Measurements from ENCODE around the gene SRC.

SRC gene

DNA sequence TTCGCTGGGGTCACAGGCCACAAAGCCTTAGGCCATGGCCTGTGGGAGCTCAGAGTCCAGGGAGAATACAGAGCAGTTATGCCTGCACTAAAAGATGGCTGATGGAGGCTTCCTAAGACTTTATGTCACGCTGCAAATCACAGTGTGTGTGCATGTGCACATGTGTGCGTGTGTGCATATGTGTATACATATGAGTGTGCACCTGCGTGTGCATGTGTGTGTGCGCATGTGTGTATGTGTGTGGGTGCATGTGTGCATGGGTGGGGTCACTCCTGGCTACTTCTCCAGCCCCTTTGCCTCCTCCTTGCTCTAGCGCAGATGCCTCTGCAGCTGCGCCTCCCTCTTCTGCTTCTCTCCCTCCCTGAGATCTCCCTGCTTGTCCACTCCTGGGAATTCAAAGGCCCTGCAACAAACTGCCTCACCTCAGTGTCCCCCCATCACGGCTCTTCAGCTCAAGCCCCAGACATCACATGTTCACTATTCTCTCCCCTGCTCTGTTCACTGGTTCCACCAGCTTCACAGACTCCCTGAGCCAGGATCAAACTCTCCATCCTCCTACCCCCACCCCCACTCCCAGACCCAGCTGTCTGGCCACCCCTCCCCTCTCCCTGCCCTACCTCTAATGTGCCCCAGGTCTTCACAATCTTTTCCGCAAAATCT, 90.7 kb downstream of the SRC start:
- DNase-seq: no peak

DNA sequence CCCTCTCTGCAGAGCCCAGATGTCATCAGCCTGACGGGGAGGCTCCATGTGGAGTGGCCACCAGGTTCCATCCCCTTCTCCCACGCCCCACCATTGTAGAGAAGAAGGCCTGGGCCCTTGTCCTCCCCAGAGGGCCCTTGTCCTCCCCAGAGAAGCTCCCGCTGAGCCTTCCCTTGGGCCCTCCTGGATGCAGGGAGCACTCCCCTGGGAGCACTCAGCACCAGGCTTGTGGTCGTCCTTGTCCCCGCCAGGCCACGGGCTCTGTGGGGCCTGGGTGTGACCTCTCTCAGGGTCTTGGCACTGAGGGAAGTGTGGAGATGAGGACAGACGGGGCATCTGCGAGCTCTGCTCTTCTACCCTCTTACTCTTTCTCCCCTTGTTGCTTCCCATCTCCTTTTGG, 91.7 kb downstream of the SRC start:
- DNase-seq: no peak

DNA sequence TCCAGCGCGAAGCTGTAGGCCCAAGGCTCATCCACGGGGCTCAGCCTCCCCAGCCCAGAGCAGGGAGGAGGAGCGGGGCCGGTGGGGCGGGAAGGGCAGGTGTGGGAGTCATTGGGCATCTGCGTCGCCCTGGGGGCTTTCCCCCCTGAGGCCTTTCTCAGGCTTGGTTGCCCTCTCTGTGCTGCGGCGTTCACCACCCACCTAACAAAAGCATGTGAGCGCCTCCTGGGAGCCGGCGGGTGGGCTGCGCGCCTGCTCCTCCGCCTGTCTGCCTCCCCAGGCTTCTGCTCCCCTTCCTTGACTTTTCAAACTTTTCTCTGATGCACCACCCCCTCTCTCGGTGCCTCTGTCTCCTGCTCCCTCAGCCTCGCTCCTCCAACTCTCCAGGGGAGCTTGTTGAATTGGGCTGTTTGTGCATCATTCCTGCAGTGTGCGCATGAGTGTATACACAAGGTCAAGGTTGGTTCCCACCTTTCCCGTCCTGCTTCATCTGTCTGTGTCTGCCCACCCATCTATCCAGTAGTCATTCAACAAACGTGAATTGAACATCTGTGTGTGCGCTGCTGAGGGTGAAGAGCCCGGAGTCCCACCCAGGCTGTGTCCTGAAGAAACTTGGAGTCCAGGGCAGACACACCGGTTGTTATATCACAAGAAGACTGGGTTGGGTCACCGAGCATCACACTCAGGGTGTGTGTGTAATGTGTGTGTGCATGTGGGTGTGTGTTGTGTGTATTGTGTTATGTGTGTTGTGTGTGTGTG, 92.7 kb downstream of the SRC start:
- DNase-seq: no peak

DNA sequence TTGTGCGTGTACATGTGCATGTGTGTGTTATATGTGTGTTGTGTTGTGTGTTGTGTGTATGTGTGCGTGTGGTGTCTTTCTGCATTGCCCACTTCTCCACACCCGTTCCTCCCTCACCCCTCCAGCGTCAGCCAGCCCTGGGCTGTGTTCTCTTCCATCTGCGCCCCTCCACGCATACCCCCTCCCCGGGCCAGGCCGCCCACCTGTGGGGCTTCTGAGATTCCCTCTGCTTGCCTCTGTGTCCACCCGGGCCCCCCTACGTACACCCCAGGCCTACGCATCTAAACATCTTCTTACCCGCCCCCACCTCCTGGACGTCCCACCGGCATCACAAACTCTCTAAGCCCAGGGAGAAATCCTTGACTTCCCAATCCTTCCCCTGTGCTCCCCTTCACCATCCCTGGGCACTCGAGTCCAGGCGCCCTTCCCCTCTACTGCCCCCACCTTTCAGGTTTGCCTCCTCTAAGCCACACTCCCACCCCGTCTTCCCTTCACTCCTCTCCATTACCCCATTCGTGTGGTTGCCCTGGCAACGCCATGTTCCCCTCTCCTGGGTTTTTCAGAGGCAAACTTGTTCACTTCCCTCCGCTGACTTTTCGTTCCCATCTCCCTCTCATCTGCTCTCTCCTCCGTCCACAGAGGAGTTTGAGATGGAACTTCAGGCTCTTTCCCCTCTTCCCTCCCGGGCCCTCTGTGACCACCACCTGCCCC, 93.4 kb downstream of the SRC start:
- DNase-seq: no peak

DNA sequence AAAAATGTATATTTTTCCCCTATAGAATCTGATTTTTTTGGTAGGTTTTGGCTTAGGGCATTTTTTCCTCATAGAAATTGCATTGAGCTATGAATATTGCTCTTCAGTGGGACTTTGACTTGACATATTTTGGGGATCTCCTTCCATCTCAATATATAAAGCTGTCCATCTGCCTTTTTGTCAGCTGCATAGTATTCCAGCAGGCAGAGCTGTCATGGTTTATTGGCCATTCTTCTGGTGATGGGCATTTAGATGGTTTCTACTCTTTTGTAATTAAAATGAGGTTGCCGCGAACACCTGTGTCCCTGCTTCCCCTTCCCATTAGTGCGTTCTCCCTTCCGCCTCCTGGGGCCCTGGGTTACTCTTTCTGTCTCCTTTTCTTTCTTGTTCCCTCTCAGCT, 95.1 kb downstream of the SRC start:
- DNase-seq: no peak

DNA sequence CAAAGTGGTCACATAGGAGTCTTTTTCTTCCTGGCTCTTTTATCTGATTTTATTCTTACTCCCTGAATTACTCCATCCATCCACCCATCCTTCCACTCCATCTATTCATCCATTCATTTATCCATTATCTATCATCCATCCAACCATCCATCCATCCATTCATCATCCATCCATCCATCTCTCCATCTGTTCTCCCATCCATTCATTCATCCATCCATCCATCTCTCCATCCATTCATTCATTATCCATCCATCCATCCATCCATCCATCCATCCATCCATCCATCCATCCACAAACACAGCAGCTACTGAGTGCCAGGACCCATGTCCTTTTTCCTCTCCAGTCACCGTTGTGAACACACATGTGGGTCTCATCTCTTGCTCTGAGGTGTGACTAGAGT, 96.6 kb downstream of the SRC start:
- DNase-seq: no peak

DNA sequence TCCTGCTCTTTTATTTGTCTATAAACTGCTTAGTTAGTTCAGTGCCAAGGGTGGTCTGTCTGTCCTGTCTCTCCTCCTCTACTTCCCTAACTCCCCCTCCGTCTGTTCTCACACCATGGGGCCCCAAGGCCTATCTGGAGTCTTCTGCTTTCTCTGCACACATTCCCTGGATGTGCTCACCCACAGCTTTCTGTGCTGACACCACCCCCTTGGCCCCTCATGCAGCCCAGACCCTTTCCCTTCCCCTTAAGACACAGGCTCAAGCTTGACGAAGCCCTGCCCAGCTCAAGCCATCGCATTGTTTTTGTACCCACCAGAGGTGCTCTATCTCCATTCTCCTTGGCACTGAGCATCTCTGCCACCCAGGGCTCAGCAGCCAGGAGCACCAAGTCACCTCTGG, 97.0 kb downstream of the SRC start:
- DNase-seq: no peak

DNA sequence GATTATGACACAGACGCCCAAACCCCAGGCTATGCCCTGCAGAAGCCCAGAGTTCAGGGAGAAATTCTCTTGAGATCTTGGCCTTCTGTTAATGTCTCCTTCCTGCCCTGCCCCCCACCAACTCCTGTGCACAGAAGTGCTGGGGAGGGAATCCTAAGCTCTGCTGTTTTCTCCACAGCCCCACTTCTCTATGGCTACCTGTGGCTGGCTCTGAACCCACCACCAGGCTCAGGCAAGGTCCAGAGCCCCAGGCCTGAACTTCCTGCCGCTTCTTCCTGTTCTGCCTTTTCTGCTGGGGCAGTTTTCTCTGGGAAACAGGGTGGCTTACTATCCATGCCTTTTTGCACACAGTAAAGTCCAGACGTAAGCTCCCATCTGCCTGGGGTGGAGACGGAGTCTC, 97.7 kb downstream of the SRC start:
- DNase-seq: no peak

DNA sequence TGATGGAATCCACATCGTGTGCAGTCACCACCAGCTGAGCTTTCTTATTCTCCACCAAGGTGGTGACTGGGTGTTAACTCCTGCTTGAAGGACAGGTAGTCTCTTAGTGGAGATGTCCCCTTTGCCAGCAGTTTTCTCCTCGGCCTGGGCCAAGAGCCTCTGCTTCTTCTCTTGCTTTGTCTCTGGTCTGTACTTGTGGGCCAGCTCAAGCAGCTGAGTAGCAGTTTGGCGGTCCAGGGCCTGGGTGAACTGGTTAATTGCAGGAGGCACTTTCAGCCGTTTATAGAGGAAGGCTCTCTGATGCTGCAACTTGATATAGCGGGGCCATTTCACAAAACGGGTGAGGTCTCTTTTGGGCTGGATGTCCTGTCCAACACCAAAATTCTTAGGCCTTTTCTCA, 99.1 kb downstream of the SRC start:
- no peak for DNase-seq

DNA sequence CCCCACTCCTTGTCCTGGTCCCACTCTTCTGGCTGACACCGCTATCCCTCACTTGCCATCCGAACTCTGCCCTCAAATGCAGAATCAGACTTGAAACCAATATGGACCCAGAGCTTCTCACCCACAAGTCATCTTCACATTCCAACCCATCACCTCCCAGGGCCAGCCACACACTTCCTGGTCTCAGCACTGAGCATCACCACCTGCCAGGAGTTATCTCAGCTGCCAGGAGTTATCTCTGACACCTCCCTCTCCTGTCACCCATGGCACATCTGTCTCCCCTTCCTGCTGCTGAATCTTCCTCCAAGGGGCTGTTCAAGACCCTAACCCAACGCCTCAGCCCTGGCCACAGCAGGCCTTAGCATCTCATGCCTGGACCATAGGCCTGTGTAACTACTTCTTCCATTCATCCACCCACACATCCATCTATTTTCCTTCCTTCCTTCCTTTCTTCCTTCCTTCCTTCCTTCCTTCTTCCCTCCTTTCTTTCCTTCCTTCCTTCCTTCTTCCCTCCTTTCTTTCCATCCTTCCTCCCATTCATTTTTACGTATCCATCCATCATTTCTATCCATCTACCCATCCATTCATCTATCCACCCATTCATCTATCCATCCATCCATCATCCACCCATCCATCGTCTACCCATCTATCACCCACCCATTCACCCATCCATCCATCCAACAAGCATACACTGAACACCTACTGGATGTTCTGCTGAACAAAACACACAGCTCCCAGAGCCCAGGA, 100.5 kb downstream of the SRC start:
- no peak for DNase-seq

DNA sequence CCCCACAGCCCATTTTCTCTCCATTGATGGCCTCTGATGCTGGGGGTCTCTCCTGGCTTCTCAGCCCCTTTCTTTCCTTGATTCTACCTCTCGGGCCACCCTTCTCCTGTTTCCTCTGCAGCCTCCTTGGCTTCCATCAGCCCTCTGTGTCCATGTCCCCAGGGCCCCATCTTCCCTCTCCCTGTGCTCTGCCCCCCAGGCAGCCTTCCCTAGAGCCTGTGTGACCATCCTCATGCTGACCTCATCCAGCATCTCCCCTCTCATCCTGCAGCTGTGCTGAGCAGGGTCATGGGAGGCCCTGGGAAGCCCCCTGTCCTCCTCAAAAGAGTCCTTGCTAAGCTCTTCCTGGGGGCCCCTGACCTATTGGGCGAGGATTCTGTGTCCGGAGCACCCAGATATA, 101.7 kb downstream of the SRC start:
- no peak for DNase-seq

DNA sequence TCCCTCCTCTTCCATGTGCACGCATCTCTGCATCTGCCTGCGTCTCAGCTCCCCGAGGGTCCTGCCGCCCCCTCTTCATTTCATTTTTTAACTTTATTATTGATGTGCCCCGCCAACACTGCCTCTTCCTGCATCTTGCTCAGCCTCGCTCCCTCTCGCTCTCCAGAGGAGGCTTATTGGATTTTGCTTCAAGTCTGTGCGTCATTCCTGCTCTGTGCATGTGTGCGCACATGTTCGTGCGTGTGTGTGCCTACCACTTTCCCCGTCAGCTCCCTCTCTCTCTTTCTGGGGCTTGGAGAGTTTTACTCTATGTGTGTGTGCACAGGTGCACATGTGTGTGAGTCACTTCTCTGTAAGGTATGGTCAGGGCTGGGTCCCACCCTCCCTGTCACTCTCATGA, 103.3 kb downstream of the SRC start:
- no peak for DNase-seq

DNA sequence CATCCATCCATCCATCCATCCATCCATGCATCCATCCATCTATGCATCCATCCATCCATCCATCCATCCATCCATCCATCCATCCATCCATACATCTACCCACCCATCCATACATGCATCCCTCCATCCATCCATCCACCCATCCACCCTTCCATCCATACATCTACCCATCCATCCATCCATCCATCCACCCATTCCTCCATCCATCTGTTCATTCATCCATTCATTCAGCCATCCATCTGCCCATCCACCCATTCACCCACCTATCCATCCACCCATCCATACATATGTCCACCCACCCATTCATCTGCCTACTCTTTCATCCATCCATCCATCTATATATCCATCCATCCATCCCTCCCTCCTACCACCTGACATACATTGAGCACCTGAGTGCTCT, 104.4 kb downstream of the SRC start:
- DNase-seq: no peak

DNA sequence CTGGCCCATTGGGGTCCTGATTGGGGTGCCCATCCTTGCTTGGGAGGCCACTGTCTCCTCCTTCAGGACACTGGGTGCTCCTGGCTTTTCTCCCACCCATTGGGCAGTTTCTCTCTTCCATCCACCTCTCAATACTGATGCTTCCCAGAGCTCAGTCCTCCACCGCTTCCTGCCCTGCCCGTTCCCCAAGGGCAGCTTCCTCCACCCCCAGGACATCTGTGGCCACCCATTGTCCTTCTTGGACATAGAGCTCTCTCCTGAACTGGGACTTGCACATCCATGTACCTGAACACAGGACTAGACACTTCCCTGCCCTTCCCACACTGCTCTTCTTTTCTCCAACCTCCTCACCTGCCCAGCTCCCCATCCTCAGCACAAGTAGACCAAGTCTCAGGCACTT, 105.7 kb downstream of the SRC start:
- DNase-seq: no peak

DNA sequence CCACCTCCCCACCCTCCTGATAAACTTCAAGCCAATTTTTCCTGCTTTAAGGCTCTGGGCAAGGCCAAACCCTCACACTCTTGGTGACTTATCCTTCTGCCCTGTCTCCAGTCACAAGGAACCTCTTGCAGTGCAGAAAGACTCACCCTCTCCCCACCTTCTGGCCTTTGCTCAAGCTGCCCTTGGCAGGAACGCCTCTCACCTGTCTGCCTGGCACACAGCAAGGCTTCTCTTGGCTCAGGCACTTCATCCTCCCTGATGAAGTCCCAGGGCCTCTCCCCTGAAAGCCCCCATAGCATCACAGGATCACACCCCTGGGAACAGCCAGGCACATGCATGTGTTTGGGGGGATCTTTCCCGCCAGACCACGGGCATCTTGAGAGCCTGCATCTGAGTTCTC, 106.3 kb downstream of the SRC start:
- DNase-seq: no peak

DNA sequence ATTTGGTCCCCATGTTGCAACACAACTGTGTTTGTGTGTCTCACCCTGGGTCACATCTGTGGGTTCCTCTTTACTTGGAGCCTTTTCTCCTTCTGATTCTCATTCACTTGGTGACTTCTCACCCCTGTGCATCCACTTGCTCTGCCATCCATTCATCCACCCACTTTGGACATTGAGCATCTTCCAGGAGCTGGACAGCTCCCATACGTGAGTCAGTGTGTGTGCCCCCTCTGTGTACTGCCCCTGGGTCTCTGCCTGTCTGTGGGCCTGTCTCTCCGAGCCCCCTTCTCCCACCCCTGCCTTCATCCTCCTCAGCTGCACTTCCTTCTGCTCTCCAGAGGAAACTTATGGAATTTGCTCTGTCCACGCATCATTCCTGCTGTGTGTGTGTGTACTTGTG, 107.3 kb downstream of the SRC start:
- no peak for DNase-seq

DNA sequence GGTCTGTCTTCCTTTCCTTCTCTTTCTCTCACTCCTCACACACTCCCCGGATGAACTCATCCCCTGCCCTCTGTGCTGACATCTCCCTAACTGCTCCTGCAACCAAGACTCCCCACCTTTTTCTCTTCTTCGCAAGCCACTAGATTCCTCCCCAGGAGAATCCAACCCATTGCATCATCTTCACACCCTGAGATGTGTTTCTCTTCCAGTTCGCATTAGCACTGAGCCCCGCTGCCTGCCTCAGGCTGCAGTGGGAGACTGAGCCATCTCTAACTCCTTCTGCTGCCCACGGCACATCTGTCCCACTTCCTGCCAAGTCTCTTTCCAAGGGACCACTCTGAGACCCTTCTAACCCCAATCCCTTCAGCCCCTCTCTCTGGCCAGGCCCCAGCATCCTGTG, 107.9 kb downstream of the SRC start:
- no peak for DNase-seq

DNA sequence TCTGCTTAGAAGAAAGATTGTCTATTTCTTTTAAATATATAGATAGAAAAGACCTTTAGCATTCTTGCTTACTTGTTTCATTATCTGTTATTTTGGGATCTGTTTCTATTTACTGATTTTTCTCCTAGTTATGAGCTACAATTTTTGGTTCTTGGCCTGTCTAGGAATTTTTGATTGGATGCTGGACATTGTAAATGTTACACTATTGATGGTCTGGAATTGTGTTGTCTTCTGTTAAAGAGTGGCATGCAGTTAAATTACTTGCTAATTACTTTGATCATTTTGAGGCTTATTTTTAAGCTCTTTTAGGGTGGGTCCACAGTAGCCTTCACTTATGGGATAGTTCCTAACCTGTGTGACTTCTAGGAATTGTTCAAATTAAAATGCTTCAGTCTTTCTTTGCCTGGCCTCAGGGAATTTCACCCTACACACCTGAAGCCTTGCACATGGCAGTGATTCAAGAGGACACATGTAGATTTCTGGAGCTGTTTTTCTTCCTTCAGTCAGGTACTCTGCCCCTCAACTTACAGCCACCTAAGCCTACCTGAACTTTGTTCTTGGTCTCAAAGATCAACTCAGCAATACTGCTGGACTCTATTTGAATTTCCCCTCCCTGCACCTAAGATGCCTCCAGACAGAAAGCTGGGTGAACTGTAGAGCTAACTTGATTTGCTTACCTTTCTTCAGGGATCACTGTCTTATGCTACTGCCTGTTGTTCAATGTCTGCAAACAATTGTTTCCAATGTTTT, 108.9 kb downstream of the SRC start:
- no peak for DNase-seq
